HCT116 (cell line): ENCODE measurements around the gene DHPS.

ENCODE experiments used
- EZH2 ChIP-seq: fragments of 200-600 bp; sonication (generic); IDR thresholded peaks from 2 replicates; pipeline ENCODE4 v1.6.1; 2017; ENCODE audit warnings: antibody characterized with exemption, mixed run types
- FOSL1 ChIP-seq: IDR thresholded peaks from 2 replicates; pipeline ENCODE4 v1.6.1; 2012; ENCODE audit warnings: low read depth
- JUND ChIP-seq: IDR thresholded peaks from 2 replicates; pipeline ENCODE4 v1.6.1; 2012
- POLR2AphosphoS5 ChIP-seq: IDR thresholded peaks from 2 replicates; pipeline ENCODE4 v1.6.1; 2011; ENCODE audit warnings: mild to moderate bottlenecking, low read depth, low read length, moderate library complexity
- RAD21 ChIP-seq: IDR thresholded peaks from 2 replicates; pipeline ENCODE4 v1.6.1; 2012; ENCODE audit warnings: low read depth, mild to moderate bottlenecking
- YY1 ChIP-seq: IDR thresholded peaks from 2 replicates; pipeline ENCODE4 v1.6.1; 2011; ENCODE audit warnings: low read length, low read depth, moderate library complexity, mild to moderate bottlenecking; ENCODE audit not compliant: insufficient replicate concordance; ENCODE audit errors: extremely low read depth
- TF ChIP-seq, protein P1 (sequence below): IDR thresholded peaks from 2 replicates; pipeline ENCODE4 v1.6.1; 2012; ENCODE audit warnings: low read depth
- TF ChIP-seq, protein P2 (sequence below), 3 experiments: fragments of 200-600 bp in 1 of 3; sonication (generic) in 1 of 3; IDR thresholded peaks in 2 of 3; conservative IDR thresholded peaks in 1 of 3; 2 replicates each; pipeline ENCODE4 v1.5.1; 2012 to 2017; ENCODE audit warnings: low read depth in 2 of 3, low read length in 2 of 3, antibody characterized with exemption in 1 of 3, borderline replicate concordance in 1 of 3, control low read depth in 1 of 3, mild to moderate bottlenecking in 1 of 3, mixed read lengths in 1 of 3, mixed run types in 1 of 3, moderate library complexity in 1 of 3; ENCODE audit not compliant: insufficient read depth in 1 of 3
- TF ChIP-seq, protein P3 (sequence below): IDR thresholded peaks from 2 replicates; pipeline ENCODE4 v1.6.1; 2012
- TF ChIP-seq, protein P4 (sequence below): IDR thresholded peaks from 2 replicates; pipeline ENCODE4 v1.6.1; 2012

DNA sequence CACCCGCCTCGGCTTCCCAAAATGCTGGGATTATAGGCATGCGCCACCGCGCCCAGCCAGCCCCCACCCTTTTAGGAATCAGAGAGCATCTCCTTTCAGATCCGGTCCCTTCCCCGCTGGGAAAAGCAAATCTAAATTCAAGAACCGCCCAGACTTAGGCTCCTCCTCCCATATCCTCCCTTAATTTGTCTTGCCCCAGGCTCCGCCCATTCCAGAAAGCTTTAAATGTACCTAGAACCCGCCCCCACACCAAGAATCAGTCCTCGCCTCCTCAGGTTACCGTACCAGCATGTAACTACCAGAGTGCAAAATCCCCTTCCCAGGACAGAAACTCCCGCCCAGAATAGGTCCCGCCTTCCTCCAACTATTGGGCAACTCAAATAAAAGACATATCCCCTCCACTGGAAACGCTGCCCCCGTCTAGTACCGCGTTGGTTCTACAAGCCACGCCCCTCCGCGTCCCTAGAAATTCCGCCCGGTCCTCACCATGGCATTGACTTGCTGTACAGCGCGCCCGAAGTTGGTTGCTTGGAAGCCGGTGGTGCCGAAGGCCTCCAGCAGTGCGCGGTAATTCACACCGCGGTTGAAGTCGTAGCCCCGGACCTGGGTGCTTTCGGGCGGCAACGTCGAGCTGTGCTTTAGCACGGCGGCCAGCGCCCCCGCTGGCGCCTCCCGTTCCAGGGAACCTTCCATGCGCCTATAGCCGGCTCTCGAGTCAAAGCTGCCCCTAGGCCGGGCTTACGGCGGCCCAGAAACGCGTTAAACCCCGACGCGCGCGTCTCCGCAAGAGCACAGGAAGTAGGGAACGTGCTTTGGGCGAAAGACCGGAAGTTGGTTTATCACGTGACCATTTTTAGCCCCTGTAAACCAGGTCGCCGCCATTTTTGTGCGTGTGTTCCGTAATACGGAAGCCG, at the start of gene DHPS:
- TF ChIP-seq, protein P1, sequence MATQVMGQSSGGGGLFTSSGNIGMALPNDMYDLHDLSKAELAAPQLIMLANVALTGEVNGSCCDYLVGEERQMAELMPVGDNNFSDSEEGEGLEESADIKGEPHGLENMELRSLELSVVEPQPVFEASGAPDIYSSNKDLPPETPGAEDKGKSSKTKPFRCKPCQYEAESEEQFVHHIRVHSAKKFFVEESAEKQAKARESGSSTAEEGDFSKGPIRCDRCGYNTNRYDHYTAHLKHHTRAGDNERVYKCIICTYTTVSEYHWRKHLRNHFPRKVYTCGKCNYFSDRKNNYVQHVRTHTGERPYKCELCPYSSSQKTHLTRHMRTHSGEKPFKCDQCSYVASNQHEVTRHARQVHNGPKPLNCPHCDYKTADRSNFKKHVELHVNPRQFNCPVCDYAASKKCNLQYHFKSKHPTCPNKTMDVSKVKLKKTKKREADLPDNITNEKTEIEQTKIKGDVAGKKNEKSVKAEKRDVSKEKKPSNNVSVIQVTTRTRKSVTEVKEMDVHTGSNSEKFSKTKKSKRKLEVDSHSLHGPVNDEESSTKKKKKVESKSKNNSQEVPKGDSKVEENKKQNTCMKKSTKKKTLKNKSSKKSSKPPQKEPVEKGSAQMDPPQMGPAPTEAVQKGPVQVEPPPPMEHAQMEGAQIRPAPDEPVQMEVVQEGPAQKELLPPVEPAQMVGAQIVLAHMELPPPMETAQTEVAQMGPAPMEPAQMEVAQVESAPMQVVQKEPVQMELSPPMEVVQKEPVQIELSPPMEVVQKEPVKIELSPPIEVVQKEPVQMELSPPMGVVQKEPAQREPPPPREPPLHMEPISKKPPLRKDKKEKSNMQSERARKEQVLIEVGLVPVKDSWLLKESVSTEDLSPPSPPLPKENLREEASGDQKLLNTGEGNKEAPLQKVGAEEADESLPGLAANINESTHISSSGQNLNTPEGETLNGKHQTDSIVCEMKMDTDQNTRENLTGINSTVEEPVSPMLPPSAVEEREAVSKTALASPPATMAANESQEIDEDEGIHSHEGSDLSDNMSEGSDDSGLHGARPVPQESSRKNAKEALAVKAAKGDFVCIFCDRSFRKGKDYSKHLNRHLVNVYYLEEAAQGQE = no peak
- TF ChIP-seq, protein P2, sequence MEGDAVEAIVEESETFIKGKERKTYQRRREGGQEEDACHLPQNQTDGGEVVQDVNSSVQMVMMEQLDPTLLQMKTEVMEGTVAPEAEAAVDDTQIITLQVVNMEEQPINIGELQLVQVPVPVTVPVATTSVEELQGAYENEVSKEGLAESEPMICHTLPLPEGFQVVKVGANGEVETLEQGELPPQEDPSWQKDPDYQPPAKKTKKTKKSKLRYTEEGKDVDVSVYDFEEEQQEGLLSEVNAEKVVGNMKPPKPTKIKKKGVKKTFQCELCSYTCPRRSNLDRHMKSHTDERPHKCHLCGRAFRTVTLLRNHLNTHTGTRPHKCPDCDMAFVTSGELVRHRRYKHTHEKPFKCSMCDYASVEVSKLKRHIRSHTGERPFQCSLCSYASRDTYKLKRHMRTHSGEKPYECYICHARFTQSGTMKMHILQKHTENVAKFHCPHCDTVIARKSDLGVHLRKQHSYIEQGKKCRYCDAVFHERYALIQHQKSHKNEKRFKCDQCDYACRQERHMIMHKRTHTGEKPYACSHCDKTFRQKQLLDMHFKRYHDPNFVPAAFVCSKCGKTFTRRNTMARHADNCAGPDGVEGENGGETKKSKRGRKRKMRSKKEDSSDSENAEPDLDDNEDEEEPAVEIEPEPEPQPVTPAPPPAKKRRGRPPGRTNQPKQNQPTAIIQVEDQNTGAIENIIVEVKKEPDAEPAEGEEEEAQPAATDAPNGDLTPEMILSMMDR (IDR thresholded peaks at IDR 0.05 in 2 of 3, conservative IDR thresholded peaks at IDR 0.05 in 1 of 3; ENCODE audit: borderline replicate concordance in 1 of 3, insufficient read depth in 1 of 3, low read depth in 2 of 3, low read length in 2 of 3) = no peak
- TF ChIP-seq JUND = no peak
- TF ChIP-seq, protein P3, sequence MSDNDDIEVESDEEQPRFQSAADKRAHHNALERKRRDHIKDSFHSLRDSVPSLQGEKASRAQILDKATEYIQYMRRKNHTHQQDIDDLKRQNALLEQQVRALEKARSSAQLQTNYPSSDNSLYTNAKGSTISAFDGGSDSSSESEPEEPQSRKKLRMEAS = peak; percentile 61
- TF ChIP-seq EZH2 = no peak
- no peak for TF ChIP-seq FOSL1
- no peak for TF ChIP-seq RAD21
- TF ChIP-seq YY1 = peak; percentile 99
- TF ChIP-seq, protein P4, sequence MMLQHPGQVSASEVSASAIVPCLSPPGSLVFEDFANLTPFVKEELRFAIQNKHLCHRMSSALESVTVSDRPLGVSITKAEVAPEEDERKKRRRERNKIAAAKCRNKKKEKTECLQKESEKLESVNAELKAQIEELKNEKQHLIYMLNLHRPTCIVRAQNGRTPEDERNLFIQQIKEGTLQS = no peak
- TF ChIP-seq POLR2AphosphoS5 = peak; percentile 51
